ENCODE results near the gene PIK3AP1. TPM values are rescaled to one million over a fixed set of nuclear protein-coding genes. Genes with fewer than 3 reads are reported as not detected.

PIK3AP1 gene
- total RNA-seq, 4 donors from 2014 or later, result 4.7 to 16.6 (median 8.8) TPM

DNA sequence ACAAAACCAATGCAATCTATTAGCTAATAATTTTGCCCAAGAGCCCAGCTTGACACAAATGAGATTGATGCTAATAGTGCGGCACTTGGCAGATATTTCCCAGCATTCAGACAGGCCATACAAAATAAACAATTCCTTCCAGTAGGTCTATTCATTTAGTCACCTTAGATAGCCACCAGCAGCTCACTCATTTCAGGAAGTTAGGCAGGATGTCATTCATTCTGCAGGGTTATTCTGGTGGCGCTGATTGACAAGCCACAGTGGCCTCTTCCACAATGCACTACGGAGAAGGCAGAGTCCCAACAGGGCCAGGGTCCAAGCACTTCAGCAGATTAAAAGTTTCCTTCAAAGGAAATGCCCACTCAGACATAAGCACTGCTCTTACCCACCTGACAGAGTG is 55.8 kb downstream of the PIK3AP1 start:
- WGBS, result 81% methylated on average over 3 of the region's 3 CpGs
- no peak overlapping the region for H3K27ac ChIP-seq (replicated peaks in 1 of 4)
- H3K27me3 ChIP-seq, result no peaks in the 10 kb centered on the region
- DNase-seq (ENCODE audit: extremely low spot score), result no peak
- no peaks in the 10 kb centered on the region for H3K9me3 ChIP-seq
- no peaks in the 10 kb centered on the region for H3K36me3 ChIP-seq
- intact Hi-C loops (cut with DNase I), result no loop called here
- TF ChIP-seq, protein P1, sequence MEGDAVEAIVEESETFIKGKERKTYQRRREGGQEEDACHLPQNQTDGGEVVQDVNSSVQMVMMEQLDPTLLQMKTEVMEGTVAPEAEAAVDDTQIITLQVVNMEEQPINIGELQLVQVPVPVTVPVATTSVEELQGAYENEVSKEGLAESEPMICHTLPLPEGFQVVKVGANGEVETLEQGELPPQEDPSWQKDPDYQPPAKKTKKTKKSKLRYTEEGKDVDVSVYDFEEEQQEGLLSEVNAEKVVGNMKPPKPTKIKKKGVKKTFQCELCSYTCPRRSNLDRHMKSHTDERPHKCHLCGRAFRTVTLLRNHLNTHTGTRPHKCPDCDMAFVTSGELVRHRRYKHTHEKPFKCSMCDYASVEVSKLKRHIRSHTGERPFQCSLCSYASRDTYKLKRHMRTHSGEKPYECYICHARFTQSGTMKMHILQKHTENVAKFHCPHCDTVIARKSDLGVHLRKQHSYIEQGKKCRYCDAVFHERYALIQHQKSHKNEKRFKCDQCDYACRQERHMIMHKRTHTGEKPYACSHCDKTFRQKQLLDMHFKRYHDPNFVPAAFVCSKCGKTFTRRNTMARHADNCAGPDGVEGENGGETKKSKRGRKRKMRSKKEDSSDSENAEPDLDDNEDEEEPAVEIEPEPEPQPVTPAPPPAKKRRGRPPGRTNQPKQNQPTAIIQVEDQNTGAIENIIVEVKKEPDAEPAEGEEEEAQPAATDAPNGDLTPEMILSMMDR (IDR thresholded peaks at IDR 0.05), result no peak
- no peak for TF ChIP-seq POLR2A (IDR thresholded peaks at IDR 0.05; ENCODE audit: low read depth)
- TF ChIP-seq POLR2AphosphoS5 (IDR thresholded peaks at IDR 0.05), result no peak
- TF ChIP-seq EP300 (IDR thresholded peaks at IDR 0.05), result no peak
- H3K4me1 ChIP-seq, result peaks cover 0 to 5% (median 0%) of the 10 kb centered on the region in 4 donors
- no peak overlapping the region for H3K4me3 ChIP-seq

GRCh38 chr10:96663797-96664196 is 56.5 kb downstream of the PIK3AP1 start:
- H3K4me1 ChIP-seq, result peaks cover 0 to 5% (median 0%) of the 10 kb centered on the region in 4 donors

GRCh38 chr10:96661632-96662031 is 58.7 kb downstream of the PIK3AP1 start:
- peaks cover 0 to 5% (median 0%) of the 10 kb centered on the region in 4 donors for H3K4me1 ChIP-seq
- 91% methylated on average over 2 of the region's 2 CpGs for WGBS
- no peak overlapping the region for H3K4me3 ChIP-seq
- no peaks in the 10 kb centered on the region for H3K27me3 ChIP-seq
- TF ChIP-seq POLR2AphosphoS5 (IDR thresholded peaks at IDR 0.05), result no peak
- TF ChIP-seq, protein P1 (IDR thresholded peaks at IDR 0.05), result no peak
- TF ChIP-seq POLR2A (IDR thresholded peaks at IDR 0.05; ENCODE audit: low read depth), result no peak
- no peak for TF ChIP-seq EP300 (IDR thresholded peaks at IDR 0.05)
- intact Hi-C loops (cut with DNase I), result no loop called here
- H3K9me3 ChIP-seq, result no peaks in the 10 kb centered on the region
- H3K27ac ChIP-seq (replicated peaks in 1 of 4), result no peak overlapping the region
- no peak for DNase-seq (ENCODE audit: extremely low spot score)
- no peaks in the 10 kb centered on the region for H3K36me3 ChIP-seq

More at GRCh38 chr10:96663797-96664196, 56.5 kb downstream of the PIK3AP1 start:
- DNase-seq (ENCODE audit: extremely low spot score), result no peak
- Histone ChIP-seq H3K27ac (replicated peaks in 1 of 4) (no peak overlapping the region), H3K4me3 (no peak overlapping the region), H3K9me3 (no peaks in the 10 kb centered on the region), H3K36me3 (no peaks in the 10 kb centered on the region), H3K27me3 (no peaks in the 10 kb centered on the region)
- no peak for TF ChIP-seq POLR2AphosphoS5 (IDR thresholded peaks at IDR 0.05)
- intact Hi-C loops (cut with DNase I), result no loop called here

DNA sequence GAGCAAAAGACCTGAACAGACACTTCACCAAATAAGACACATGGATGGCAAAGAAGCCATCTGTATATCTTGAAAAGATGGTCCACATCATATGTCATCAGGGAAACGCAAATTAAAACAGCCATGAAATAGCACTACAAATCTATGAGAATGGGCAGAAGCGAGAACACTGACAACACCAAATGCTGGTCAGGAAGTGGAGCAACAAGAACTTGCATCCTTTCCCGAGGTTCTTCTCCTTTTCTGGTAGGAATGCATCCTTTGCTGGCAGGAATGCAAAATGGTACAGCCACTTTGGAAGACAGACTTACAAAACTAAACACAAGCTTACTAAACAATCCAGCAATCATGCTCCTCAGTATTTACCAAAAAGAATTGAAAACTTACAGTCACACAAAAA is 60.0 kb downstream of the PIK3AP1 start:
- Histone ChIP-seq H3K27ac (replicated peaks in 1 of 4) (no peak overlapping the region), H3K9me3 (no peaks in the 10 kb centered on the region), H3K4me1 (peaks cover 0 to 5% (median 0%) of the 10 kb centered on the region in 4 donors), H3K27me3 (no peaks in the 10 kb centered on the region), H3K36me3 (no peaks in the 10 kb centered on the region), H3K4me3 (no peak overlapping the region)
- WGBS, result 63% methylated on average over 3 of the region's 3 CpGs
- no peak for DNase-seq (ENCODE audit: extremely low spot score)
- intact Hi-C loops (cut with DNase I), result no loop called here
- no peak for TF ChIP-seq POLR2A (IDR thresholded peaks at IDR 0.05; ENCODE audit: low read depth)
- TF ChIP-seq EP300 (IDR thresholded peaks at IDR 0.05), result no peak
- TF ChIP-seq, protein P1 (IDR thresholded peaks at IDR 0.05), result no peak
- TF ChIP-seq POLR2AphosphoS5 (IDR thresholded peaks at IDR 0.05), result no peak

DNA sequence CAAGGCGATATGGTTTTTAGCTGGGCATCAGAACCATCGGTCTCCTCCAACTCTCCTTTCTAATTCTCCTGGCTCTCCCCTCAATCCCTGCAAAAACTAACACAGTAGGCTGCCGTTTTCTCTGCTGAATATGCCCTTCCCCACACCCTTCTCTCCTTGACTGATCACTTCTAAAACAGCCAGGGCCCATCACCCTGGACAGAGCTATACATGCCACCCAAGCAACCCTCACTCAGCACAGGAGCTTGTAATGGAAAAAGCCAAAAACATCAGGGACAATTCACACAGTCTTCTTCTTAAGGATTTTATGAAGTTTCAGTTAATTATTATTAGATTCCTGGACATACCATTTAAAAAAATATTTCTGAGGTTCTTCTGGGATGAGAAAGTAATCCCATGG is 61.5 kb downstream of the PIK3AP1 start:
- H3K36me3 ChIP-seq, result no peaks in the 10 kb centered on the region
- no peak for DNase-seq (ENCODE audit: extremely low spot score)
- H3K4me1 ChIP-seq, result no peaks in the 10 kb centered on the region
- TF ChIP-seq EP300 (IDR thresholded peaks at IDR 0.05) (no peak), POLR2AphosphoS5 (IDR thresholded peaks at IDR 0.05) (no peak), POLR2A (IDR thresholded peaks at IDR 0.05; ENCODE audit: low read depth) (no peak)
- TF ChIP-seq, protein P1 (IDR thresholded peaks at IDR 0.05), result no peak
- H3K27me3 ChIP-seq, result no peaks in the 10 kb centered on the region
- H3K27ac ChIP-seq (replicated peaks in 1 of 4), result no peak overlapping the region
- WGBS, result 77% methylated on average over 3 of the region's 3 CpGs
- H3K9me3 ChIP-seq, result no peaks in the 10 kb centered on the region
- intact Hi-C loops (cut with DNase I), result no loop called here
- no peak overlapping the region for H3K4me3 ChIP-seq
